8988T (cell line): ENCODE data around the gene ATF3.

Experiments
- DNase-seq: peaks from one replicate; pipeline ENCODE4 v3.0.0; 2011

ATF3 gene

DNA sequence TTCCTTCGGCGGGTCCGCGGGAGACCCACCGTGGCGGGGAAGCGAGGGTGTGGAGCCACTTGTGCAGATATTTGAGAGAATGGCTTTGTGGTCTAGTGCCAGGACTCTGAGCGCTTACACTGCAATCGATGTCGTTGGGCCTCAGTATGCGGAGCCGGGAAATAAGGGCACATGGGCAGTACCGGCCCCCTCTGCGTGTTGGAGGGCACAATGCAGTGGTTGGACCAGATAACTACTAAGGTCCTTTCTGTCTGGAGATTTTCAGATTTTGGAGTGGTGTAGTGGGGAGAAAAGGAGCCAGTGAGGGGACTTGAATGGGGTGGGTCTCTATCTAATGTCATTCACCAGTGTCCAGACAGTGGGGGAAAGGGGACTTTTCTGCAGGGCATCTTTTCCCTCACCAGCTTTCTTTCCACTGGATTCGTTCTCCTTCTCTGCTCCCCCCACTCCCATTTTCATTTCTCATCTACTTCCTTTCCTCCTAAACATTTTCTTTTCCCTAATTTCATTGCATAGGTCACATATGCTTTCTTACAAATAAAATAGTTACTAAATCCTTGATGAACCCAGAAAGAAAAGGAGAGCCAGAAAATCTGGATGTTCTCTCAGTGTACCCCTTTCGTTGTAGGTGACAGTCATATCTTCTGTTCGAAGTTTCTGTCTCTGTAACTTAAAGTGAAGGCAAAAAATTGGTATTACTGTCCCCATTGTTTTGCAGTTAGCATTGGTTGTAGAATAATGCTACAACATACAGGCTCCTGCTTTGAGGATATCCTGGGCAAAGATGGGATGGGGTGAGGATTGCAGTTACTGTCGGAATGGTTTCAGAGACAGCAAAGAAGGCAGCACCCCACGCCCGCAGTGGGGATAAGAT, 1.4 kb downstream of the ATF3 start:
- no peak for DNase-seq

DNA sequence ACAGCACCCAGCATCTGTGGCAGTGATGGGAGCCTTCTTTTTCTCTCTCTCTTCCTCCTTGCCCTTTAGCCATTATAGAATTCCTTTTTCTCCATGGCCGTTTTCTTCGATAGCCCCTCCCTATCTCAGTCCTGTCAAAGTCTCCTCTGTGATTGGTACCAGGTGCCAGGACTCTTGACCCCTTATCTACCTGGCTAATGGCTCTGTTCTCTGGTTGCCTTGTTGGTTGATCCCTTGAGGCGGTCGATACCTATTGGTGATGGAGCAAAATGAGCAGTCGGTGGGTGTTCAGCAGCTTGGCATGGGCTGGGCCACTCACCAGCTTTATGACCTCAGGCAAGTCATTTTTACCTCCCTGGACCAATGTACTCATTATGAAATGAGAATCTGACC, 2.0 kb downstream of the ATF3 start:
- DNase-seq: no peak

DNA sequence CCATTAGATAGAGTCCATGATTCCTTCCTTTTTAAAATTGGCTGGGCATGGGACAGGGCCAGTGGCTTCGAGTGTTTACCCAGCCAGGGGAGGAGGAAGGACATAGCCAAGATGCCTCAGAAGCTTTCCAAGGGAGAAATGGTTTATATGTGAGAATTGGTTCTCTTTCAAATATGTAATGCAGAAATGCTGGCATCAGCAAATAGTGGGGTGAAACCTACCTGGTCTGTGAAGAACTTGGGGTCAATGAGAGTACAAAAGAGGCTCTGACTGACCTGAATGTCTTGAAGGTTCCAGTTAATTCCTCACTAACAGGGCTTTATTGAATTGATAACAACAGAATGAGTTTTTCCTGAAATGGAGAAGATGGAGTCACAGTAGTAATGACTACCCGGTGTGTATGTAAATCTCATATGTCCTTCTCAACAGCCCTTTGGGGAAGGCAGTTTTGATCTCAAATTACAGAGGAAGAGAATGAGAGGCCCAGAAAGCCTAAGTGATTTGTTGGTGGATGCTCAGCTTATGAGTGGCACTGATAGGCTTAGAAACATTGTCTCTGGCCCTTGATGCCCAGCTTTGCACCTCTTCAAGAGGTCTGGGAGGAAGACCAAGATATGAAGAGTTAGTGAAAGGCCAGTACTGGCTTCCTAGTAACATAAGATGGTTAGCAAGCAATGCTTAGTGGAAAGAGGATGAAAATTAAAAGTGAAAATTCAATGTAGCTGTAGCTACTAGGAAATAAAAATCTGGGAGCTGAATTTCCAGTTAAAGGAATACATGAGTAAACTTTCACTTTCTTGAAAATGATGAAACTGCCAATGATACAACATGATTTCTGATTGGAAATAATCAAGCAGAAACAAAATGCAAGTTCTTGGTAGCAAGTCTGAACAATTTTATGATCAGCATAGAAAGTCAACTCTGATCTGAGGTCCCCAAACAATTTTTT, 2.7 kb downstream of the ATF3 start:
- no peak for DNase-seq

DNA sequence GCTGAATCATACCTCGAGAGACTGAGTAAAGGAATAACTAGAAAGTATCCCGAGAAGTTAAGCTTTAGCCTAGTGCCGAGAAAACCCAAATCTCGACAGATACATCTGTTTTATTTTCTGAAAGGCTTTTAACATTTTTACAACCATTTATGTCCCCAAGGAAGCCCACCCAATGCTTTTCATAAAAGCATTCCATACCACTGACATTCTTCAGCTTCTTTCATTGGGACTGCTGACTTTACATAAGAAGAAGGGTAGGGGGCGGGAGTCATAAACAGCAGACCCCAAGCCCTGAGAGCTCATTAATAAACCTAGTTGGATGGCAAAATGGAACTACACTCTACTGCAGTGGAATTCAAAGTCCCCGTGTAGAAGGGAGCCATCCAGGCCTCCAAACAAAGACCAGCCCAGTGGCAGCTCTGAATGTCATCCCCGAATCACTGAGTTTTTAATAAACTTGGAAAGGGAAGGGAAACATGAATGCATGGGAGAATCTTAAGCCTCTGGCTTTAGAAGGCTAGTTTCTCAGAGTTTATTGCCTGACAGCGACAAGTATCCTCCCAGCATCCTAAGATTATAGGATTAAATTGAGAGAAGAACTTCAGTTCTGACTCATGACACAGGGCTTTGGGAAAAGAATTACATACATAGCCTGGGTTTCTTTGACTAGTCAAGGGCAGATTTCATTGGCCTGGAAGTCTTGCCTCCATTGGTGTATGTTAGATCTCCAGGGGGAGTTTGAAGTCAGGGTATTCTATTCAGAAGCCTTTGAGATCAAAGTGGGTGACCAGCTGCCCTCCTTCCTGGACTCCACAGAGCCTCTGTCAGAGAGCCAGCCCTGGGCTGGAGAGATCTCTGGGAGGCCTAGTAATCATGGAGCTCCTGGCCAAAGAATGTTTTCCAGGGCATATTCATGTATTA, 3.7 kb downstream of the ATF3 start:
- no peak for DNase-seq

DNA sequence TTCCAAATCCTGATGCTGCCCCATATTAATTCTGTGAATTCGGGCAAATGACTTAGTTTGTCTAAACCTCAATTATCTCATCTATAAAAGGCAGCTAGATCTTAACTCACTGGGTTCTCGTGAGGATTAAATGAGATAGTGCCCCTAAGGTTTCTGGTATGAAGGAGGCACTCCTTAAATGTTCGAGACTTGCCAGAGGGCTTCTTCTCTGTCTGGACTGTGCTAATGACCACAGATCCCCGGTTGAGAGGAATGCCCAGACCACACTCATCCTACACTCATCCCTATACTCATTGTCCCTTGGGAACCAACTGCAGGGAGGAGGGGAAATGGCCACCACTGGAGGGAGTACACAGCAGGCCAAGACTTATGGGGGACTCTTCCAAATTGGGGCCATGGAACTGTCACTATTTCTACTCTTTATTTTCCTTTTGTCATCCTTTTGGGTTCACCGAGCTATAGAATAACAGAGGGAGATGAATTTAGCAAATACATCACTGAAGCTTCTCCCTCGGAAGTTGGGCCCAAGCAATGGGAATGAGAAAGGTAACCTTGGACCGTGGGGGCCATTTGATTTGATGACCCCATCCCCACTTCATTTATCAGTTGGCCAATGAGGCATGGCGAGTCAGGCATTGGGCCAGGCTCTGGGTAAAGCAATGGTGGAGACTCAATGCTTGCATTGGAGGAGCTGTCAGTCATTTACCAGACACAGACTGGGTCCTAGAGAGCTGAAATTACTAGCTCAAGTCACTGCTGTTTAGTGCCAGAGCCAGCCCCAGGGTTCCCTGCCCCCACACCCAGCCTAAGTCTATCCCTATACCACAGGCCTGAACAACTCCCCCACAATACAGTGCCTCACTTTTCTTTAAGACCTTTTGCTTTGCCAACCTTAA, 5.1 kb downstream of the ATF3 start:
- no peak for DNase-seq

DNA sequence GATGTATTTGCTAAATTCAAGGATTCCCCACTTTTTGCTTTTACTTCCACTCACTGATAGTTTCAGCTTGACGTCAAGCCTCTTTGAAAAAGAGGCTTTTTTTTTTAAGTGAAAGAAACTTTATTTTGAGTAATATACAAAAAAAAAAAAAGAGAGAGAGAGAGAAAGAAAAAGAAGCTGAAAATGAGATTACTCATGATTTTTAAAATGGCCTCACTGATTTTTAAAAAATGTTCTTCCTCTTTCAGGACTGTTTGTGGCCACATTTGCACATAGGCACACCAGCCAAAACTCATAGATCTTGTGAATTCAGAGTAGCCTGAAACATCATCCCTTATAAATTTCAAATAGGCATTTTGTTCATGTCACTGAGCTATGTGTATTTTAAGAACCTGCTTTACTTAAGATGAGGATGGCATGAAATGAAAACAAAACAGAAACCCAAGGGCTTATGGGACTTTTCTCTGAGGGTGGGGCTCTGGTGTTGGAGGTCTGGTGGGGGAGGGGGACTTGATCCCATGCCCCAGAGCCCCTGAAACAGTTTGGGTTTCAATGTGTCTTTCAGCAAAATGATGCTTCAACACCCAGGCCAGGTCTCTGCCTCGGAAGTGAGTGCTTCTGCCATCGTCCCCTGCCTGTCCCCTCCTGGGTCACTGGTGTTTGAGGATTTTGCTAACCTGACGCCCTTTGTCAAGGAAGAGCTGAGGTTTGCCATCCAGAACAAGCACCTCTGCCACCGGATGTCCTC, 6.1 kb downstream of the ATF3 start:
- DNase-seq: no peak

DNA sequence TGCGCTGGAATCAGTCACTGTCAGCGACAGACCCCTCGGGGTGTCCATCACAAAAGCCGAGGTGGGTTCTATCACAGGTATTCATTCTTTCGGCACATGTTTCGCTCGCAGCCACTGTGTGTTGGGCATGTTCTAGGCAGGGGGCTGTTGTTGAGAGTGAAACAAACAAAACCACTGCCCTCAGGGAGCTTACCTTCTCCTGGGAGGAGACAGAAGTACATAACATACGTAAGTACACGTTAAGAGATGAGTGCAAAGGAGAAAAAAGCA, 6.6 kb downstream of the ATF3 start:
- DNase-seq: no peak

- no peak for DNase-seq
Observed at GRCh38 chr1:212618466-212619210, 10.1 kb downstream of the ATF3 start.

DNA sequence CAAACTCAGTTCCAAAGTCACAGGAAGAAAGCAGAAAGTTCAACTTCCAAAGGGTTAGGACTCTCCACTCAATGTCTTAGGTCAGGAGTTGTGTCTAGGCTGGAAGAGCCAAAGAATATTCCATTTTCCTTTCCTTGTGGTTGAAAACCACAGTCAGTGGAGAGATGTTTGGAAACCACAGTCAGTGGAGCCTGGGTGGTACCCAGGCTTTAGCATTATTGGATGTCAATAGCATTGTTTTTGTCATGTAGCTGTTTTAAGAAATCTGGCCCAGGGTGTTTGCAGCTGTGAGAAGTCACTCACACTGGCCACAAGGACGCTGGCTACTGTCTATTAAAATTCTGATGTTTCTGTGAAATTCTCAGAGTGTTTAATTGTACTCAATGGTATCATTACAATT, 11.7 kb downstream of the ATF3 start:
- no peak for DNase-seq

DNA sequence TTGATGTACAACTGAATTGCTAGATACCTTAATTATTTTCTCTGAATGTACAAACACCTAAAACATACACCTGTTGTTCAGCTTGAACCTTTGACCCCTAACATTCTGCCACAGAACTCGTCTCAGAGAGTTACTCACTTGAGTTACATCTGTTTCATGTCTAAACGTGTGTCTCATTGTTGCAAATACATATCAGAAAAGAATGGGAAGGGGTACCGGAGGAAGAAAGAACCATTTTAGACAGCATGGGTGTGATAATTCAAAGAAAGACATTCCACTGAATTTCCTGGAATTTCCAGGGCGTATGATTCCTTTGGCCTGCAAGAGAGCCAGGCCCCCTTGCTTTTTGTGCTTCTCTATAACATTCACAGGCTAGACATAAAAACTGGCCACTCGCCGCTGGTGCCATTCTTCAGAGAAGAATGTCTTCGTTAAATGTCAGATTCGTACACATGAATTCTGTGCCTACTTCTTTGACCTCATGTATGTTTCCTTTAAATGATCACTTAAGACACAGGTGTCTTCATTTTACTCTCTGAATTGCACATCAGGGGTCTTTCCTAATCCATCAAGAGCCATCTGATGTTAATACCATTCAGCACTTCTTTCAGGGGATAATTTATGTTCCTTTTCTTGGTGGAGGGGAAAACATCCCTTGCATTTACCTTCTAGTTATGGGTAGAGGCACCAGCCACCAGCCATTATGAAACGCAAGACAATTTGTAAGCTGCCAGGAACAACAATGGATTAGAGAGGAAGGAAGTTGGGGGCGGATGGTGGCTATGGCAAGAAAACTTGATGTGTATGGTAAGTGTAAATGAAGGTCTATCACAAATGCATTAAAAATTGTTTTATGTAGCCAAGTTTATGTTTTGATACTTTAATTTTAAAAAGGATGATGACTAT, 12.7 kb downstream of the ATF3 start:
- no peak for DNase-seq

- no peak for DNase-seq
Observed at GRCh38 chr1:212621949-212622305, 13.4 kb downstream of the ATF3 start.

GRCh38 chr1:212622467-212622866, 13.9 kb downstream of the ATF3 start:
- no peak for DNase-seq

DNA sequence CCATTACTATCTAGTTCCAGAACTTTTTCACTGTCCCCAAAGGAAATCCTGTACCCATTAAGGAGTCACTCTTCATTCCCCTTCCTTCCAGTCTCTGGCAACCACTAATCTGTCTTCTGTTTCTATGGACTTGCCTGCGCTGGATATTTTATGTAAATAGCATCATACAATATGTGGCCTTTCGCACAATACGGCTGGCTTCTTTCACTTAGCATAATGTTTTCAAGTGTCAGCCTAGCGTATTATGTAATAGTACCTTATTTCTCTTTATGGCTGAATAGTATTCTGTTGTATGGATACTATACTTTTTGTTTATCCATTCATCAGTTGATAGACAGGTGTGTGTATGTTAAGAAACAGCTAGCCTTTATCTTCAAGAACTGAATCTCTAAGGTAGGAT, 14.3 kb downstream of the ATF3 start:
- DNase-seq: no peak

DNA sequence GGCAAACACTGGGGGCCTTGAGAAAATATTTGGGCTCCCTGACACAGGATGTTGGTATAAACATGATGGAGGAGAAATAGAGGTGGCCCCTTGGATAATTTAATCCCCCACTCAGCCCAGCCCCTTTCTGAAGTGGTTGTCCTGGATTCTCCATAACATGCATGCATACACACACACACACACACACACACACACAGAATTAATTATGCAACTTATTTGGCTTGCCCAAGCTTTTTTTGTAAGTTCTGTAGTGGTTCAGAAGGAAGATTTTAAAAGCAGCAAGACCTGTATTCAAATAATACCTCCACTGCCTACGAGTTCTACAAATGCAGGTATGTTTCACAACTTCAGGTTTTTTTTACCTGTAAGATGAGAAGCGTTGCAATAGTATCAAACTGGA, 15.0 kb downstream of the ATF3 start:
- DNase-seq: no peak

DNA sequence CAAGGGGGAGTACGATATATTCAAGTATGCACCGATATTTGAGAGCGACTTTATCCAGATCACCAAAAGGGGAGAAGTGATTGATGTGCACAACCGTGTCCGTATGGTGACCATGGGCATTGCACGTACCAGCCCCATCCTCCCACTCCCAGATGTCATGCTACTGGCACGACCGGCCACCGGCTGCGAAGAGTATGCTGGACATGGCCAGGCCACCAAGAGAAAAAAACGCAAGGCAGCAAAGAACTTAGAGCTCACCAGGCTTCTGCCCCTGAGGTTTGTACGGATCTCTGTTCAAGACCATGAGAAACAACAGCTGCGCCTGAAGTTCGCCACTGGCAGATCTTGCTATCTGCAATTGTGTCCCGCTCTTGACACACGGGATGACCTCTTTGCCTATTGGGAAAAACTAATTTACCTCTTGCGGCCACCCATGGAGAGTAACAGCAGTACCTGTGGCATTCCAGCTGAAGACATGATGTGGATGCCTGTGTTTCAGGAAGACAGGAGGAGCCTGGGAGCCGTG, 16.5 kb downstream of the ATF3 start:
- no peak for DNase-seq

DNA sequence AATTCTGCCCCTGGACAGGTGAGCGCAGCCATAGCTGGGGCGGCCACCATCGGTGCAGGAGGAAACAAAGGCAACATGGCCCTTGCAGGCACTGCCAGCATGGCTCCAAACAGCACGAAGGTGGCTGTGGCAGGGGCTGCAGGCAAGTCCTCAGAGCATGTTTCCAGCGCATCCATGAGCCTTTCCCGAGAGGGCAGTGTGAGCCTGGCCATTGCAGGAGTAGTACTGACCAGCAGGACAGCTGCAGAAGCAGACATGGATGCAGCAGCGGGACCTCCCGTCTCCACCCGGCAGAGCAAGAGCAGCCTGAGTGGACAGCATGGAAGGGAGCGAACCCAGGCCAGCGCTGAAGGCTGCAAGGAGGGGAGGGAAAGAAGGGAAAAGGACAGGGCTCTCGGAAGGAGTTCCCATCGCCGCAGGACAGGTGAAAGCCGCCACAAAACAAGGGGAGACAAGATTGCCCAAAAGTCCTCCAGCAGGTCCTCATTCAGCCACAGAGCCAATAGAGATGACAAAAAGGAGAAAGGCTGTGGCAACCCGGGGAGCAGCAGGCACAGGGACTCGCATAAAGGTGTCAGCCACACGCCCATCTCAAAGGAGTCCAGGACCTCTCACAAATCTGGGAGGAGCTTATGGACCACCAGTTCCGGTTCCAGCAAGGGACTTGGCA, 17.4 kb downstream of the ATF3 start:
- DNase-seq: no peak

DNA sequence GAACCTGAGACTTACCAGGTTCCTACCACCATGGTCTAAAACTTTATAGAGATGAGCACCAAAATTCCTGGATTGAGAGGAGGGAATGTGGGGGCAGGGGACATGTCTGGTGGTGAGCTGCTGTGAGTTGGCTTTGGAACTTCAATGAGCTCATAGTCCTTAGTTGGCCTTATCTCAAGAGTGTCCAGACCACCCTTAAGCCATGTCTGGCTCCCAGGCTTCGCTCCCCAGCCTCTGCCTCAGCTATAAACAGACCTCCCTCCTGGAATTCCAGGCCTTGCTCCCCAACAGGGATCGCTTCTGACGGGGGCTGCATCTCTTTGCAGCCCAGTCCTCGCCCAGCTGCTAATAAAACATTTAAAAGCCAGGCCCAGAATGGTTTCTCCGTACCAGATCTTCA, 19.5 kb downstream of the ATF3 start:
- no peak for DNase-seq

GRCh38 chr1:212628813-212629415, 20.4 kb downstream of the ATF3 start:
- no peak for DNase-seq
